CD4-positive, CD25-positive, alpha-beta regulatory T cell (primary cell): Measurements from ENCODE around the gene TPM4. TPM values are rescaled to one million over a fixed set of nuclear protein-coding genes. Genes with fewer than 3 reads are reported as not detected.

Source experiments
- ATAC-seq, 2 donors: fragments of 150-1000 bp; cut with Tn5 transposase; one replicate each; pipeline ENCODE4 v1.10.0; 2021; ENCODE audit warnings: low read depth in 2 of 2, moderate number of reproducible peaks in 2 of 2, moderate library complexity in 1 of 2
- DNase-seq, 3 donors: peaks; one replicate each; pipeline versions ENCODE4 v3.0.0 to v3.0.0-alpha.2; 2012 to 2022; ENCODE audit warnings: mixed read lengths in 1 of 3
- H3K27ac ChIP-seq: one replicate; pipeline ENCODE4 v1.7.0; 2013; ENCODE audit warnings: mild to moderate bottlenecking, low read length; ENCODE audit not compliant: insufficient read depth, poor library complexity, severe bottlenecking
- H3K27me3 ChIP-seq: one replicate; pipeline ENCODE4 v1.7.0; 2013; ENCODE audit warnings: low read length; ENCODE audit not compliant: control insufficient read depth, insufficient read depth
- H3K36me3 ChIP-seq: one replicate; pipeline ENCODE4 v1.7.0; 2013; ENCODE audit warnings: mild to moderate bottlenecking, low read length, moderate library complexity; ENCODE audit not compliant: control insufficient read depth, insufficient read depth
- H3K4me1 ChIP-seq: 2 replicates; pipeline ENCODE4 v1.7.0; 2013; ENCODE audit warnings: mild to moderate bottlenecking, low read length; ENCODE audit not compliant: insufficient read depth, control insufficient read depth, poor library complexity, severe bottlenecking
- H3K4me3 ChIP-seq: one replicate; pipeline ENCODE4 v1.7.0; 2013; ENCODE audit warnings: low read depth, mild to moderate bottlenecking, low read length, moderate library complexity
- H3K9me3 ChIP-seq, 2 experiments: 1 replicate in 1 of 2; 2 replicates in 1 of 2; pipeline ENCODE4 v1.7.0; 2013; ENCODE audit warnings: low read length in 2 of 2, mild to moderate bottlenecking in 1 of 2, moderate library complexity in 1 of 2; ENCODE audit not compliant: control insufficient read depth in 2 of 2
- H3K27ac Mint-ChIP-seq, 3 donors: one replicate each; pipeline ENCODE4 v1.8.0; 2020 to 2022; ENCODE audit warnings: mild to moderate bottlenecking in 3 of 3, mixed read lengths in 3 of 3, moderate library complexity in 2 of 3
- H3K27me3 Mint-ChIP-seq: one replicate; pipeline ENCODE4 v1.8.0; 2022; ENCODE audit warnings: mild to moderate bottlenecking, mixed read lengths
- H3K36me3 Mint-ChIP-seq: one replicate; pipeline ENCODE4 v1.8.0; 2020; ENCODE audit warnings: mixed read lengths
- H3K4me1 Mint-ChIP-seq, 4 donors: one replicate each; pipeline ENCODE4 v1.8.0; 2020 to 2022; ENCODE audit warnings: mixed read lengths in 4 of 4, mild to moderate bottlenecking in 1 of 4
- H3K4me3 Mint-ChIP-seq, 4 donors: one replicate each; pipeline ENCODE4 v1.8.0; 2020 to 2022; ENCODE audit warnings: mild to moderate bottlenecking in 4 of 4, mixed read lengths in 4 of 4, moderate library complexity in 3 of 4
- H3K9me3 Mint-ChIP-seq, 7 donors: one replicate each; pipeline ENCODE4 v1.8.0; 2020 to 2022; ENCODE audit warnings: mixed read lengths in 7 of 7, mild to moderate bottlenecking in 3 of 7, moderate library complexity in 2 of 7
- polyA plus RNA-seq, 4 donors: library from polyadenylated mRNA; unstranded; fragments of 300-500 nt; fragmentation: Illumina TruSeq; gene quantifications; one replicate each; pipeline ENCODE4 v1.2.3, GENCODE V29; 2021
- total RNA-seq: library from RNA; stranded (reverse); gene quantifications from one replicate; pipeline ENCODE4 v1.2.3, GENCODE V29; 2022

The TPM4 gene
- total and polyA plus RNA-seq, 5 donors from 2014 or later = 109 to 305 (median 150) TPM

GRCh38 chr19:16067205-16067938 lies 8.9 kb upstream of the TPM4 start:
- H3K27me3 ChIP-seq = no peaks in the 10 kb centered on the region
- H3K4me1 ChIP-seq = peaks cover 32% of the 10 kb centered on the region
- H3K27ac Mint-ChIP-seq = no peak overlapping the region
- H3K4me1 Mint-ChIP-seq = peaks cover 0 to 36% (median 11%) of the 10 kb centered on the region in 4 donors
- H3K9me3 Mint-ChIP-seq = no peaks in the 10 kb centered on the region
- H3K36me3 ChIP-seq = no peaks in the 10 kb centered on the region
- no peaks in the 10 kb centered on the region for H3K36me3 Mint-ChIP-seq
- no peak overlapping the region for H3K4me3 ChIP-seq
- no peak overlapping the region for H3K4me3 Mint-ChIP-seq
- DNase-seq (no peak), ATAC-seq (no peak)
- H3K27ac ChIP-seq = no peak overlapping the region
- peaks cover 6% of the 10 kb centered on the region for H3K27me3 Mint-ChIP-seq
- no peaks in the 10 kb centered on the region for H3K9me3 ChIP-seq

- Histone ChIP-seq H3K27me3 (no peaks in the 10 kb centered on the region), H3K4me3 (no peak overlapping the region), H3K9me3 (no peaks in the 10 kb centered on the region), H3K27ac (peak overlapping the region; percentile 93), H3K4me1 (peaks cover 35% of the 10 kb centered on the region), H3K36me3 (no peaks in the 10 kb centered on the region)
- no peaks in the 10 kb centered on the region for H3K27me3 Mint-ChIP-seq
- no peak overlapping the region for H3K4me3 Mint-ChIP-seq
- H3K9me3 Mint-ChIP-seq = no peaks in the 10 kb centered on the region
- DNase-seq = no peak
- no peaks in the 10 kb centered on the region for H3K36me3 Mint-ChIP-seq
- peaks cover under 1 to 37% (median 12%) of the 10 kb centered on the region in 4 donors for H3K4me1 Mint-ChIP-seq
- no peak overlapping the region for H3K27ac Mint-ChIP-seq
- no peak for ATAC-seq
Measured at GRCh38 chr19:16068696-16069259, 7.5 kb upstream of the TPM4 start.

GRCh38 chr19:16069813-16070365 lies 6.4 kb upstream of the TPM4 start:
- DNase-seq (no peak), ATAC-seq (no peak)
- peaks cover 44% of the 10 kb centered on the region for H3K4me1 ChIP-seq
- H3K4me1 Mint-ChIP-seq = peaks cover 5 to 48% (median 21%) of the 10 kb centered on the region in 4 donors
- no peaks in the 10 kb centered on the region for H3K27me3 Mint-ChIP-seq
- H3K4me3 ChIP-seq = peak overlapping the region; percentile 68
- H3K27ac ChIP-seq = peak overlapping the region; percentile 93
- no peaks in the 10 kb centered on the region for H3K9me3 ChIP-seq
- H3K27ac Mint-ChIP-seq = no peak overlapping the region
- no peaks in the 10 kb centered on the region for H3K27me3 ChIP-seq
- H3K4me3 Mint-ChIP-seq = peak overlapping the region in 2 of 4 donors; percentile 78 to 82
- no peaks in the 10 kb centered on the region for H3K36me3 Mint-ChIP-seq
- no peaks in the 10 kb centered on the region for H3K9me3 Mint-ChIP-seq
- no peaks in the 10 kb centered on the region for H3K36me3 ChIP-seq

GRCh38 chr19:16070366-16070990 lies 5.8 kb upstream of the TPM4 start:
- H3K4me1 ChIP-seq = peaks cover 50% of the 10 kb centered on the region
- peak overlapping the region; percentile 93 for H3K27ac ChIP-seq
- H3K36me3 ChIP-seq = no peaks in the 10 kb centered on the region
- H3K27me3 Mint-ChIP-seq = no peaks in the 10 kb centered on the region
- no peak overlapping the region for H3K27ac Mint-ChIP-seq
- H3K4me3 Mint-ChIP-seq = peak overlapping the region in 2 of 4 donors; percentile 78 to 82
- ATAC-seq (peak; percentile 95 to 96), DNase-seq (peak; percentile 76 to 98 (median 90))
- no peaks in the 10 kb centered on the region for H3K27me3 ChIP-seq
- no peaks in the 10 kb centered on the region for H3K36me3 Mint-ChIP-seq
- peak overlapping the region; percentile 68 for H3K4me3 ChIP-seq
- no peaks in the 10 kb centered on the region for H3K9me3 Mint-ChIP-seq
- H3K9me3 ChIP-seq = no peaks in the 10 kb centered on the region
- H3K4me1 Mint-ChIP-seq = peaks cover 5 to 50% (median 24%) of the 10 kb centered on the region in 4 donors

GRCh38 chr19:16071072-16071691 lies 5.1 kb upstream of the TPM4 start:
- Mint-ChIP-seq H3K9me3 (no peaks in the 10 kb centered on the region), H3K27ac (no peak overlapping the region), H3K4me1 (peaks cover 5 to 52% (median 28%) of the 10 kb centered on the region in 4 donors), H3K36me3 (no peaks in the 10 kb centered on the region), H3K27me3 (no peaks in the 10 kb centered on the region), H3K4me3 (peak overlapping the region in 2 of 4 donors; percentile 78 to 82)
- no peak for DNase-seq
- Histone ChIP-seq H3K27ac (peak overlapping the region; percentile 93), H3K9me3 (no peaks in the 10 kb centered on the region), H3K36me3 (no peaks in the 10 kb centered on the region), H3K4me3 (peak overlapping the region; percentile 31), H3K27me3 (no peaks in the 10 kb centered on the region), H3K4me1 (peaks cover 55% of the 10 kb centered on the region)
- no peak for ATAC-seq

- Histone ChIP-seq H3K9me3 (no peaks in the 10 kb centered on the region), H3K4me1 (peaks cover 67% of the 10 kb centered on the region), H3K27ac (peak overlapping the region; percentile 95), H3K27me3 (no peaks in the 10 kb centered on the region), H3K36me3 (no peaks in the 10 kb centered on the region), H3K4me3 (no peak overlapping the region)
- H3K36me3 Mint-ChIP-seq = no peaks in the 10 kb centered on the region
- ATAC-seq (no peak), DNase-seq (no peak)
- peaks cover 5 to 55% (median 32%) of the 10 kb centered on the region in 4 donors for H3K4me1 Mint-ChIP-seq
- no peaks in the 10 kb centered on the region for H3K9me3 Mint-ChIP-seq
- H3K27ac Mint-ChIP-seq = peak overlapping the region; percentile 92 to 95 (median 93)
- H3K4me3 Mint-ChIP-seq = peak overlapping the region; percentile 71 to 92 (median 89)
- H3K27me3 Mint-ChIP-seq = no peaks in the 10 kb centered on the region
Measured at GRCh38 chr19:16073481-16073880, 2.8 kb upstream of the TPM4 start.

GRCh38 chr19:16073988-16074387 lies 2.3 kb upstream of the TPM4 start:
- ATAC-seq (no peak), DNase-seq (peak in 2 of 3 donors; percentile 45 to 50)
- peak overlapping the region; percentile 92 to 95 (median 93) for H3K27ac Mint-ChIP-seq
- no peaks in the 10 kb centered on the region for H3K9me3 Mint-ChIP-seq
- peak overlapping the region; percentile 95 for H3K27ac ChIP-seq
- no peak overlapping the region for H3K4me3 ChIP-seq
- H3K4me3 Mint-ChIP-seq = peak overlapping the region; percentile 71 to 92 (median 89)
- H3K27me3 Mint-ChIP-seq = no peaks in the 10 kb centered on the region
- no peaks in the 10 kb centered on the region for H3K9me3 ChIP-seq
- peaks cover 70% of the 10 kb centered on the region for H3K4me1 ChIP-seq
- H3K36me3 Mint-ChIP-seq = peaks cover 1% of the 10 kb centered on the region
- no peaks in the 10 kb centered on the region for H3K27me3 ChIP-seq
- peaks cover 10 to 60% (median 36%) of the 10 kb centered on the region in 4 donors for H3K4me1 Mint-ChIP-seq
- H3K36me3 ChIP-seq = no peaks in the 10 kb centered on the region
